WERI-Rb-1 (cell line): ENCODE measurements around the gene GARS1.
"Not testable (repeated sequence)": the region's sequence is repeated elsewhere in the genome, so short reads cannot be mapped to it uniquely, and the experiment has no call there.

Experiments
- DNase-seq: peaks from one replicate; pipeline ENCODE4 v3.0.0-alpha.2; 2020
- H3K27ac ChIP-seq: fragments of 250-450 bp; sonication (Bioruptor Pico); 2 replicates; pipeline ENCODE4 v1.5.1; 2020; ENCODE audit warnings: mild to moderate bottlenecking, moderate library complexity
- H3K27me3 ChIP-seq: fragments of 250-450 bp; sonication (Bioruptor Pico); 2 replicates; pipeline ENCODE4 v1.5.1; 2021; ENCODE audit warnings: mild to moderate bottlenecking, low read depth, moderate library complexity; ENCODE audit not compliant: insufficient read depth, severe bottlenecking
- H3K36me3 ChIP-seq: fragments of 250-450 bp; sonication (Bioruptor Pico); 2 replicates; pipeline ENCODE4 v1.5.1; 2020; ENCODE audit warnings: mild to moderate bottlenecking, moderate library complexity
- H3K4me3 ChIP-seq: 2 replicates; pipeline ENCODE4 v1.5.1; 2011; ENCODE audit warnings: low read depth, mild to moderate bottlenecking, control low read depth, low read length
- H3K9me3 ChIP-seq: fragments of 250-450 bp; sonication (Bioruptor Pico); 2 replicates; pipeline ENCODE4 v1.5.1; 2021; ENCODE audit warnings: mild to moderate bottlenecking, moderate library complexity; ENCODE audit not compliant: severe bottlenecking
- TF ChIP-seq, protein P1 (sequence below): IDR thresholded peaks from 2 replicates; pipeline ENCODE4 v1.5.1; 2011; ENCODE audit warnings: low read depth, mild to moderate bottlenecking, control low read depth, inconsistent platforms, low read length

Gene GARS1

DNA sequence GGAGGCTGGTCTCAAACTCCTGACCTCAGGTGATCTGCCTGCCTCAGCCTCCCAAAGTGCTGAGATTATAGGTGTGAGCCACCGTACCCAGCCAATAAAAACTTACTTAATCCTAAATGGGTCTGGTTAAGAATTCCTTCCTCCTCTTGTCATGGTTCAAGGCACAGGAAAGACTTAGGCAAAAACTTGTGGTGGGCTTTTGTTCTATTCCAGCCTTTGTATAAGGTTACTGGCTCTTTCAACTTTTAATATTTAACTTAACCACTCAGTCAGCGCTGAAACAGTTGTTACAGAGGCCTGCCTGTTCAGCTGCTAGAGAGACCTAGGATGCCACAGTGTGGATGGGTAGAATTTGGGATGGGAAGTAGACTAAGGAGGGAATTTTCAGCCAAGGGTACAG, 28.1 kb upstream of the GARS1 start:
- H3K4me3 ChIP-seq, result no peak overlapping the region
- TF ChIP-seq, protein P1, sequence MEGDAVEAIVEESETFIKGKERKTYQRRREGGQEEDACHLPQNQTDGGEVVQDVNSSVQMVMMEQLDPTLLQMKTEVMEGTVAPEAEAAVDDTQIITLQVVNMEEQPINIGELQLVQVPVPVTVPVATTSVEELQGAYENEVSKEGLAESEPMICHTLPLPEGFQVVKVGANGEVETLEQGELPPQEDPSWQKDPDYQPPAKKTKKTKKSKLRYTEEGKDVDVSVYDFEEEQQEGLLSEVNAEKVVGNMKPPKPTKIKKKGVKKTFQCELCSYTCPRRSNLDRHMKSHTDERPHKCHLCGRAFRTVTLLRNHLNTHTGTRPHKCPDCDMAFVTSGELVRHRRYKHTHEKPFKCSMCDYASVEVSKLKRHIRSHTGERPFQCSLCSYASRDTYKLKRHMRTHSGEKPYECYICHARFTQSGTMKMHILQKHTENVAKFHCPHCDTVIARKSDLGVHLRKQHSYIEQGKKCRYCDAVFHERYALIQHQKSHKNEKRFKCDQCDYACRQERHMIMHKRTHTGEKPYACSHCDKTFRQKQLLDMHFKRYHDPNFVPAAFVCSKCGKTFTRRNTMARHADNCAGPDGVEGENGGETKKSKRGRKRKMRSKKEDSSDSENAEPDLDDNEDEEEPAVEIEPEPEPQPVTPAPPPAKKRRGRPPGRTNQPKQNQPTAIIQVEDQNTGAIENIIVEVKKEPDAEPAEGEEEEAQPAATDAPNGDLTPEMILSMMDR, result no peak
- H3K27ac ChIP-seq, result no peak overlapping the region
- no peaks in the 10 kb centered on the region for H3K27me3 ChIP-seq
- DNase-seq, result no peak
- no peaks in the 10 kb centered on the region for H3K9me3 ChIP-seq
- H3K36me3 ChIP-seq, result no peaks in the 10 kb centered on the region

DNA sequence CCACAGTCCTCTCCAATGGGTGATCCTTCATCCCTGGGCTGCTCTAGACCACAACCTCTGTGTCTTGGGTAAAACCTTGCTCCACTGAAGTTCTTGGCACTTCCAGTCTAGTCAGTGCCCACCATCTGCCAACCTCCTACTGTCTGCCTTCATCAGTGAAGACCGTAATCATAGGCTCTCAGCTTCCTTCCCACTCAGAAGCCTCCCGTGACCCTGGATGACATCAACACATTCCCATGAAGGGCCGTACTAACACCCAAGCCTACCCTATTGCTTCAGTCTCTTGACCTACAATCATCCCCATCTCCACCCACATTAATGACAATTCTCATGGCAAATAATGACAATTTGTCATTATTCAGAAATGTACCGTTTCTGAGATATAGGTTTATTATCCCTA, 27.6 kb upstream of the GARS1 start:
- no peak overlapping the region for H3K27ac ChIP-seq
- H3K9me3 ChIP-seq, result no peaks in the 10 kb centered on the region
- no peak for DNase-seq
- H3K36me3 ChIP-seq, result no peaks in the 10 kb centered on the region
- no peak overlapping the region for H3K4me3 ChIP-seq
- H3K27me3 ChIP-seq, result no peaks in the 10 kb centered on the region
- TF ChIP-seq, protein P1, result no peak

DNA sequence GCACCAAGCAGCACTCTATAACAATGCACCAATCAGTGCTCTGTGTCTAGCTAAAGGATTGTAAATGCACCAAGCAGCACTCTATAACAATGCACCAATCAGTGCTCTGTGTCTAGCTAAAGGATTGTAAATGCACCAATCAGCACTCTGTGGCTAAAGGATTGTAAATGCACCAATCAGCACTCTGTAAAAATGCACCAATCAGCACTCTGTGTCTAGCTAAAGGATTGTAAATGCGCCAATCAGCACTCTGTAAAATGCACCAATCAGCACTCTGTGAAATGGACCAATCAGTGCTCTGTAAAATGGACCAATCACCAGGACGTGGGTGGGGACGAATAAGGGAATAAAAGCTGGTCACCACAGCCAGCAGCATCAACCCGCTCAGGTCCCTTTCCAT, 24.4 kb upstream of the GARS1 start:
- H3K9me3 ChIP-seq, H3K27ac ChIP-seq, DNase-seq, H3K27me3 ChIP-seq, H3K4me3 ChIP-seq, H3K36me3 ChIP-seq: not testable (repeated sequence)

DNA sequence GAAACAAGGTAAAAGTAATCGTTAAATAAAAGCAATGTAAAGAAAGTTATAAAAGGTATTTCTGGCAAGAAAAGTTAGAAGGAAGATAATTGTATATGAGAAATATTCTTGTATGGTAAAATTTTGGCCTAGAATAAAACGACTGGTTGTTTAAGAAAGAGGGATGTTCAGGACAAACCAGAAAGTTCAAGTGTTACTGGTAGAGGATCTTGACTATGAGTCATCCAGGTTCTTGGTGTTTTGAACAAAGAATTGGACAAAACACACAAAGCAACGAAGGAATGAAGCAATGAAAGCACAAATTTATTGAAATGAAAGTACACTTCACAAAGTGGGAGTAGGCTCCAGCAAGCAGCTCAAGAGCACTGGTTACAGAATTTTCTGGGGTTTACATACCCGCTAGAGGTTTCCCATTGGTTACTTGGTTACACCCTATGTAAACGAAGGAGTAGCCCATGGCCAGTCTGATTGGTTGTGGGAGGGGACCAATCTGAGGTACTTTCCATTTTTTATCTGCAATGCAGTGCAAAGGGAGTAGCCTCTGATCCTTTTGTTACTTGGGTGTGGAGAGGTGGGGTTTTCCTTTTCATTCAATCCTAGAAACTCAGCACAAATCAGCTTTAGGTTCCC, 22.4 kb upstream of the GARS1 start:
- H3K4me3 ChIP-seq, result no peak overlapping the region
- H3K36me3 ChIP-seq, result peaks cover 3% of the 10 kb centered on the region
- DNase-seq, result no peak
- peaks cover 13% of the 10 kb centered on the region for H3K9me3 ChIP-seq
- TF ChIP-seq, protein P1, result no peak
- no peak overlapping the region for H3K27ac ChIP-seq
- no peaks in the 10 kb centered on the region for H3K27me3 ChIP-seq

DNA sequence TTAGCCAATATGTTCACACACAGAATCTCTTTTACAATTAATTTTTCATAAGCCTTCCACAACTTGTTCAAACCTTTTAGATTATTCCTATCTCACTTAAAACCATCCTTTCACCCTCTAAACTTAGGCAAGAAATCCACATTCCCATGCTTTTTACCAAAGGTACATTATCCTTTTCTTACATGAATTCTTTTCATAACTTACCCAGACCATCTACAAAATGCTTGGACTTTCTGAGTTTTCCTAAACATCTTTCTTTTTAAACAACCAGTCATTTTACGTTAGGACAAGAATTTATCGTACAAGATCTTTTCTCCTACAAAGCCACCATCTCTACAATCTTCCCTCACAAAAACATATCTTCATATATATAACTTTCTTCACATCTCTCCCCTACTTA, 18.8 kb upstream of the GARS1 start:
- TF ChIP-seq, protein P1, result no peak
- Histone ChIP-seq H3K27ac (no peak overlapping the region), H3K9me3 (peaks cover 13% of the 10 kb centered on the region), H3K36me3 (peaks cover 20% of the 10 kb centered on the region), H3K4me3 (no peak overlapping the region), H3K27me3 (no peaks in the 10 kb centered on the region)
- DNase-seq, result no peak

DNA sequence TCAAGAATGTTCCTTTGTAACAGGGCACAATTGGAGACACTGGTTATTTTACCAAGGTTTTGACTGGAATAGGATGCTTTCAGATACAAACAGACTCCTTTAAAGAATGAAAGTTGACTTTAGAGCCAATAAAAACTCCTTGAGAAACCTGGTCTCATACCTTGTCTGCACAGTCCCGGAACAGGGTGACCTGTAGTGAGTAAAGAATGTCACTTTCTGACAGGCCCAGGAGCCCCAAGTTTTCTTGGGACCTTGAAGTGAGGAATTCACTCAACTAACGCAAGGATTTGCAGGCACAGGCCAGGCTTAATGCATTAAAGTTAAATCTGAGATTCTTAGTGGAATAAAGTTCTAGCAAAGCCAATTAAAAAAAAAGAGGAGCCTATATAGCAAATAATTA, 11.5 kb upstream of the GARS1 start:
- TF ChIP-seq, protein P1, result no peak
- peaks cover 21% of the 10 kb centered on the region for H3K36me3 ChIP-seq
- H3K9me3 ChIP-seq, result no peaks in the 10 kb centered on the region
- H3K27me3 ChIP-seq, result no peaks in the 10 kb centered on the region
- no peak overlapping the region for H3K27ac ChIP-seq
- no peak overlapping the region for H3K4me3 ChIP-seq
- no peak for DNase-seq
